DLD1 (cell line): ENCODE data around the gene ZCWPW1.
"Not testable (repeated sequence)": the region's sequence is repeated elsewhere in the genome, so short reads cannot be mapped to it uniquely, and the experiment has no call there.

Experiments used
- in situ Hi-C: cut with HindIII; loops from 2 replicates; pipeline ENCODE4 v1.10.0; 2017; ENCODE audit warnings: low sequenced_read_pairs

Gene ZCWPW1

DNA sequence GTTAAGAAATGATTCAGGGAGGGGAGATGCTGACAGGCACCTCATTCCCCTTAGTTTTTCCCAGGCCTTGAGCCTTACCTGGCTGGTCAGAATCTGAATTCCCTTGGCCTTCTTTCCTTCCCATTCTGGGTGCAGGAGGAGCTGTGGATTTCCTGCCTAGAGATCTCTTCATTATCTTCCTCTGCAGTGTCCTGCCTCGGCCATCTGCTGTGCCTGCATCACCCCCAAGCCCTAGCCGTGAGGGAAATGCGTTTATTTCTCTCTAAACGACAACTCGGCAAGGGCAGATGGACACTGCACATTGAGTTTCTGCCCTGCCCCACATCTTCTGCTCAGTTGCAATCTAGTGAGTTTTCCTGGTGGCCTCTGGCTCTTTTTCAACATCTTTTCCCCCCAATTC is 26.7 kb downstream of the ZCWPW1 start:
- in situ Hi-C loops, result no loop called here

DNA sequence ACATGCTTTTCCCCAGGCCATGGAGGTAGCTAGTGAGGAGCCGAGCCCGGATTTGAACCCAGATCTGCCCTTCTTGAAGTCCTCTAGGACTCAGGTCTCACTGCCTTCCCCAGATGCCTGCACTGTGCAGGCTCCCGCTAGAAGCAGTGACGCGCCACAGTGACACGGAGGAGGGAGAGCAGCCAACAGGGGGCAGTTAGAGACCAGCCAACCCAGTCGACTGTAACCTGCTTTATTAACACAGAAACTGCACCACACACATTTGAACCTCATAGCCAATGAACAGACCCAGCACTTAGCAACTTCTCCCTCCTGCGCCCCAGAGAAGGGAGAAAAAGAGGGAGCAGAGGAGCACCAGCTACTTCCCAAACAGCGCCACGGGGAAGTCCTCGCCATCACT is 27.8 kb downstream of the ZCWPW1 start:
- in situ Hi-C loops, result no loop called here

DNA sequence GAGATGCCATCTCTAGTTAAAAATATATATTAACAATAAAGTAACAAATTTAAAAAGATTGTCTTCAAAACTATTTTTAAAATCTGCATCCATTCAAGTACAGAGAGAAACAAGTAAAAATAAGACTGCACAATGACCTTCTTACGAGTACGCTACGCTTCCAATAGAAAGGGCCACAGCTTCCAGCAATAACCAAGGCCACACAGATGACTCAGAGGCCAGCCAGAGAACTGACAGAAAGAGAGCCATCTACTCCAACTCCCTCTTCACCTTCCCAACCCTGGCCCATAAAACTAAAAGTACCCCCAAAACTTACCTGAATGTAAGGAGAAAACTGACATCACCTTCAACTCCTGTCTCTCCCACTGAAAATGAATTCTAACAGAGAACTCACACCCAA is 28.5 kb downstream of the ZCWPW1 start:
- in situ Hi-C loops, result no loop called here

DNA sequence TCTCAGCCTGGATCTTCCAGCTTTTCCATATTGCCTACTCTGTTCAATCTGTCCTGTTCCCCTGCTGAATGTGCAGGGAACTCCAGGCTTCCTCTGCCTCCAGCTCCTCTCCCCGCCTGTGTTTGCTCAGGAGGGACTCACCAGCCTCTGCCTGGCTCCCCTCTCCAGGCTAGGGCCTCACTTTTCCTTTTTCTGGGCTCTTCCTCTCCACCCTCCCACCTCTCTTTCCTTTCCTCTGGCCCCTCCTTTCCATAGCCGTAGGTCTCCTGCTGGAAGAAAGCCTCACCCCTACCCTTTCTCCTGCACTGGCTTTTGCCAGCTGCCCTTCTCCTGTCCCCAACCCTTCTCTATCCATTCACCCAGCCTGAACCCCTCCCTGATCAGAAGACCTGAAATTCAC is 30.3 kb downstream of the ZCWPW1 start:
- in situ Hi-C loops, result no loop called here

DNA sequence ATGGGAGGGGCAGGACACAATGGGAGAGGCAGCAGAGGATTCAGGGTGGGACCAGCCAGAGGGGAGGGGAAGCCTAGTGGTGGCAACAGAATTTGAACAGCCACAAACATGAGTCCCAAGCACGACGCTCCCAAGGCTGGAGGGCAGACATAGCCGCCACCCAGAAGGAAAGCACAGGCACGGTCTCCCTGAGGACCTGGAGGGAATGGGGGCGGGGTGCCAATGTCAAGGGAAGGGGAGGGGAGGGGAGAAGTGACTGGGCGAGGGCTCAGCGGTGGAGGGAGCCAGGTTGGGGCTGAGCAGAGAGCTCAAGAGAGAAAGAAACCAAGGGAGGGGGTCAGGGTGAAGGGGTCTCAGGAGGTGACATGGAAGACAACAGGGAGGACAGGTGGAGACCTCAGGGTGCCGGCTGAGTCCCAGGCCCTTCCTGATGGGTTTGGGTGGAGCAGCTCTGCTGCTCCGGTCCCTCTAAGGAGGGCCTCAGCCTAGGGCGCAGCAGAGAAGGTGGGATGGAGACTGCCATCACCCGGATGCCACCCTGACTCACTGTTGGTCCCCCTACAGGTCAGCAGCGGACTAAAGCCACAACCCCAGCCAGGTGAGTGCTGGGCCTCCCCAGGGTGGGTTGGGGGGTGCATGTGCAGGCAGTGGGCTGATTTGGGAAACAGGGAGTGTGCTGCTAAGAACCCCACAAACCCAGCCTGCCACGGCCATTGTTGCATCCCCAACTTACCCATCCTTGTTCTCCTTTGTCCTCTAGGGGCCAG is 31.0 kb downstream of the ZCWPW1 start:
- in situ Hi-C loops, result no loop called here

DNA sequence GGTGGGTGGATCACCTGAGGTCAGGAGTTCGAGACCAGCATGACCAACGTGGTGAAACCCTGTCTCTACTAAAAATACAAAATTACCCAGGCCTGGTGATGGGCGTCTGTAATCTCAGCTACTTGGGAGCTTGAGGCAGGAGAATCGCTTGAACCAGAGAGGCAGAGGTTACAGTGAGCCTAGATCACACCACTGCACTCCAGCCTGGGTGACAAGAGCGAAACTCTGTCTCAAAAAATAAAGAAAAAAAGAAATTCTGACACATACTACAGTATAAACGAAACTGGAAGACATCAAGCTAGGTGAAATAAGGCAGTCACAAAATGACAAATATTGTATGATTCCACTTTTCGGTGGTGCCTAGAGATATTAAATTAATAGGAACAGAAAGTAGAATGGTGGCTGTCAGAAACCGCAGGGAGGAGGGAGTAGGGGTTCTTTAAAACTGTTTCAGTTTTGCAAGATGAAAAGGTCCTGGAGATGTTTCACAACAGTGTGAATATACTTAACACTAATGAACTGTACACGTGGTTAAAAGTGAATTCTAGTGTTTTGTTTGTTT is 32.0 kb downstream of the ZCWPW1 start:
- in situ Hi-C loops, result no loop called here

DNA sequence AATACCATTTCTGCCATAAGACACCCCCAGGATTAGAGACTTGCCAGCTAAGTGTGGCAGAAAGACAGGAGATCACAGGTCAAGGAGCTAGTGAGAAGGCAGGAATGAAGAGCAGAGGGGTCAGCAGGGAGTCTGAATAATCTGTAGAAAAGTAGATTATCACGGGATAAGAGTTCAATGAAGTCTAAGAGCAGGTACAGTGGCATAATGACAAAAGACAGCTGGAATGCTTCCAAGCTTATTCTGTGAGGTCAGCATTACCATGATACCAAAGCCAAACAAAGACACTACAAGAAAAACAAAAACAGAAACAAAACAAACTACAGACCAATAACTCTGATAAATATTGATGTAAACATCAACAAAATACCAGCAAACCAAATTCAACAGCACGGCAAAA is 34.4 kb downstream of the ZCWPW1 start:
- in situ Hi-C loops, result no loop called here

DNA sequence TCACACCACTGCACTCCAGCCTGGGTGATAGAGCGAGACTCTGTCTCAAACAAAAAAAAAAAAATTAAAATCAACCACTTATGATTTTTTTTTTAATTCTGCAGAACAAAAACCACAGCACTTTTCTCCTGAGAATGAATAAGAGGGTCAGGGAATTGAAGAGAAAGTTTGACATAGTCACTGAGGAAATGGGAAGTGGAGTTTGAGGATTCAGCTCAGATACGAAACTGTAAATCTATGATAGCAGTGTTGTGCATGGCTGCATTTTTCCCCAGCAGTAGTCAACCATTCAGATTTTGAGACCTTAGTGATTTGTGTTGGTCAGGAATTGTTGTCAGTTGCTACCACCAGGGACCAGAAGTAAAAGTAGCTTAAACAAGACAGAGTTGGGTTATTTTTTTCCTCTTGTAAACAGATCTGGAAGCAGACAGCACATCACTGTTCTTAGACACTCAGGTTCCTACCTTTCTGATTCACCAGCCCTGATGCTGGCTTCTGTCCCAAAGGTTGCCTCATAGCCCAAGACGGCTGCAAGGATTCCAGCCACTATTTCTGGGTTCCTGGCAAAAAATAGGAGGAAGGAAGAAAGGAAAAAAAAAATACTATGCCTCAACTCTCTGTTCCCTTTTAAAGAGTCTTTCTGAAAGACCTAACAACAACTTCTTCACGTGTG is 35.1 kb downstream of the ZCWPW1 start:
- in situ Hi-C loops, result no loop called here

DNA sequence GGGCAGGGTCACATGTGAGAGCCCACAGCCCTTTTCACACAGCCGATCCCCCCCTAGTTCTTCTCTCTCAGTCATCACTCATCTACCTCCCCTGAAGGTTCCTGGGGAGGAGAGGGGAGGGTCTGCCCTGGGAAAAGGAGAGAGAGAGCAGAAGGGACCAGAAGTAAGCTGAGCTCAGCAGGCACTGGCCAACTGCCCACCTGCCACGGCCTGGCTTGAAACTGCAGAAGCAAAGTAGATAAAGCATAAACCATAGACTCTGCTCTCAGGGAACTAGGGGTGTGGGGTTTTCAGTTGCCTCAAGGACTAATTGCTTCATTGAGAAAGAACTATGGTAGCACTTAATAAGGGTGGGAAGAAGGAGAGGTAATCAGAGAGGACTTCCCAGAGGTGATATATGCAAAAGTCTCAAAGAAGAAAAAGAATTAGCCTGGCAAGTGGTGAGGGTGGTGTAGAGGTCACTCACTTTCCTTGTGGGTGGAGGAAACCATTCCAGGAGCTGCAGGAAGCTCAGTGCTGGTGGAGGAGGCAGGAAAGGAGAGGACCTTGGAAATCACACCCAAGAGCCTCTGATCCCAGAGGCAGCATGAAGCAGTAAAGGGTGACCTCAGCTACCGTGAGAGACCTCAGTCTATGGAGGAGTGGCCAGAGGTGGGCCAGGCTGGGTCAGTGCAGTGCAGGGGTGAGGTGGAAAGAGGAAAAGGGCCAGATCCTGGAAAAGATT is 38.1 kb downstream of the ZCWPW1 start:
- in situ Hi-C loops, result no loop called here

DNA sequence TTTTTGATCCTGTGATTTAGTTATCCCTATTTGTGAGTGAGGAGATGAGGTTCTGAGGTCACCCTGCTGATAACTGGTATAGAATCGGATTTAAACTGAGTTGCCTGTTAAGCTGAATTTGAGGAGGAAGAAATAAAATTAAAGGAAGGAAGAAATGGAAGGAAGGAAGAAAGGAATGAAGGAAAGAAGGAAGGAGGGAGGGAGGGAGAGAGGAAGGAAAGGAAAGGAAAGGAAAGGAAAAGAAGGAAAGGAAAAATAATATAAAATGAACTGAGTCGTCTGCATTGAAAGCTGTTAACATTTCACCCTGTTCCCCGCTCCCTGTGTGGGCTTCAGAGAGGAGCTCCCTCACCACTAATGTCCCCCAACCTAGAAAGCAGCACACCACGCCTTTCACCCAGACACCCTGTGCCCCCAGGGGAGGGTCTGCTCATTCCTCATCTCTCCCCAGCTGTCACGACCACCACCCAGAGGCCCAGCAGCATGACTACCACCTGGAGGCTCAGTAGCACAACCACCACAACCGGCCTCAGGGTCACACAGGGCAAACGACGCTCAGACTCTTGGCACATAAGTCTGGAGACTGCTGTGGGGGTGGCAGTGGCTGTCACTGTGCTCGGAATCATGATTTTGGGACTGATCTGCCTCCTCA is 38.9 kb downstream of the ZCWPW1 start:
- in situ Hi-C loops, result no loop called here

DNA sequence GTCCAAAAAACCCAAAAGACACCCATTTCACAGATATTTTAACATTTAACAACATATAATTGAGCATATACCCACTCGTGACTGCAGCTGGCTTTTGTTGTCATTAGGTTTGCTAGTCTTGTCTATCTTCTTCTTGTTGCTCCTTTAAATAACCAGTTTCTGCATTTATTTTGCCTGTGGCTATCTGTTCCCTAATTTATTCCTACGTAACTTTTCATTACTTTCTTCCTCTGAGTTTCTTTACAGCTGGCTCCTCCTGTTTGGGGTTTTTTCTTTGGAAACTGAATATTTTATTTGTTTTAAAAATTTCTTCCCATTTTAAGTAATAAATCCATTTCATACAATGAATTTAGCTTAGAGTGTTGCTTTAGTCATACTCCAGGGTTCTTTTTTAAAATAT is 40.8 kb downstream of the ZCWPW1 start:
- in situ Hi-C loops, result no loop called here

DNA sequence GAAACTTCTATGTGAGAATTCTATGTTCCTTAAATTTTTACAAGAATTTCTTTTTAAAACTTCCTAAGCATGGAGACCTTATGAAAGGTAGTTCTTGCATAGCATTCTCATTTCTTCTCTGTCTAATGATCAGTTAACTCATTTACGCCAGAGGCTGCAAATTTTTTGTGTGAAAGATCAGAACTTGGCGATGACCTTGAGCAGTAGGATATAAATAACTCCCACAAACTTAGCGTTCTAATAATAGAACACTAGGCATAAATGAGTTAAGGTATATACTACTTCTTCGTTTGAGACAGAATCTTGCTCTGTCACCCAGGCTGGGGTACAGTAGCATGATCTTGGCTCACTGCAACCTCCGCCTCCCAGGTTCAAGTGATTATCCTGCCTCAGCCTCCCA is 41.6 kb downstream of the ZCWPW1 start:
- in situ Hi-C loops, result no loop called here

DNA sequence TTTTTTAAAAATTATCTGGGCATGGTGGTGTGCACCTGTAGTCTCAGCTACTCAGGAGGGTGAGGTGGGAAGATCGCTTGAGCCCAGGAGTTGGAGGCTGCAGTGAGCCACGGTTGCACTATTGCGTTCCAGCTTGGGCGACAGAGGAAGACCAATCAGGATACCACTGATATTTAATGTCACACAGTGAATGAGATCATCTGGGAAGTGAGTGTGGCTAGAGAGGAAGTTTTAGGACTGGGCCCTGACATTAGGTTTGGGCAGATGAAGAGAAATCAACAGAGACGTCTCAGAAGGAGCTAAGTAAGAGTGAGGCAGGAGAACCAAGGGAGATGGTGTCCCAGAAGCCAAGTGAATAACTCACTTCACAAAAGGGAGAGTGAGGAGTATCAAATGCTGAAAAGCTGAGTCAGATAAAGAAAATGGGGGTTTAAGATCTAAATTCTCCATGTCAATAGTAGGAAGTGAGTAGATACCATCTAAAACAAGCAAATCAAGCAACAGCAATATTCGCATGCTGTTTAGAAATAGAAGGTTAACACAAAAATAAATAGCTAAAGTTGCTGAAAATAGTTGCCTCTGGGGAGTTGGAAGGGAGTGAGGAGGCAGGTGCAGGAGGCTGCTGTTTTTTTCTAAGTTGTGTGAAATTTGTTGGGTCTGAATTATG is 43.7 kb downstream of the ZCWPW1 start:
- in situ Hi-C loops, result no loop called here

DNA sequence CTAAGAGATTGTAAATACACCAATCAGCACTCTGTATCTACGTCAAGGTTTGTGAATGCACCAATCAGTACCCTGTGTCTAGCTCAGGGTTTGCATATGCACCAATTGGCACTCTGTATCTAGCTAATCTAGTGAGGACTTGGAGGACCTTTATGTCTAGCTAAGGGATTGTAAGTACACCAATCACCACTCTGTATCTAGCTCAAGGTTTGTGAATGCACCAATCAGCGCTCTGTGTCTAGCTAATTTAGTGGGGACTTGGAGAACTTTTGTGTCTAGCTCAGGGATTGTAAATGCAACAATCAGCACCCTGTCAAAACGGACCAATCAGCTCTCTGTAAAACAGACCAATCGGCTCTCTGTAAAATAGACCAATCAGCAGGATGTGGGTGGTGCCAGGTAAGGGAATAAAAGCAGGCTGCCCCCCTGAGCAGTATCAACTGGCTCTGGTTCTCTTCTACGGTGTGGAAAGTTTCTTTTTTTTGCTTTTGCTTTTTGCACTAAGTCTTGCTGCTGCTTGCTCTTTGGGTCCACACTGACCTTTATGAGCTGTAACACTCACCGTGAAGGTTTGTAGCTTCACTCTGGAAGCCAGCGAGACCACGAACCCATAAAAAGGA is 46.2 kb downstream of the ZCWPW1 start:
- in situ Hi-C loops, result not testable (repeated sequence)

DNA sequence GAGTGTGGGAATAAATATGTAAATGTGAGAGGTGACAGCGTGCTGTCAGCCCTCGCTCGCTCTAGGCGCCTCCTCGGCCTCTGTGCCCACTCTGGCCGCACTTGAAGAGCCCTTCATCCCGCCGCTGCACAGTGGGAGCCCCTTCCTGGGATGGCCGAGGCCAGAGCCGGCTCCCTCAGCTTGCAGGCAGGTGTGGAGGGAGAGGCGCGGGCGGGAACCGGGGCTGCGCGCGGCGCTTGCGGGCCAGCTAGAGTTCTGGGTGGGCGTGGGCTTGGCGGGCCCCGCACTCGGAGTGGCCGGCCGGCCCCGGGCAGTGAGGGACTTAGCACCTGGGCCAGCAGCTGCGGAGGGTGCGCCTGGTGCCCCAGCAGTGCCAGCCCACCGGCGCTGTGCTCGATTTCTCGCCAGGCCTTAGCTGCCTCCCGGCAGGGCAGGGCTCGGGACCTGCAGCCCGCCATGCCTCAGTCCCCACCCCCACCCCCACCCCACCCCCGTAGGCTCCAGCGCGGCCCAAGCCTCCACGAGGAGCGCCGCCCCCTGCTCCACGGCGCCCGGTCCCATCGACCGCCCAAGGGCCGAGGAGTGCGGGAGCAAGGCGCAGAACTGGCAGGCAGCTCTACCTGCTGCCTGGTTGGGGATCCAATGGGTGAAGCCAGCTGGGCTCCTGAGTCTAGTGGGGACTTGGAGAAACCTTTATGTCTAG is 46.8 kb downstream of the ZCWPW1 start:
- in situ Hi-C loops, result not testable (repeated sequence)

DNA sequence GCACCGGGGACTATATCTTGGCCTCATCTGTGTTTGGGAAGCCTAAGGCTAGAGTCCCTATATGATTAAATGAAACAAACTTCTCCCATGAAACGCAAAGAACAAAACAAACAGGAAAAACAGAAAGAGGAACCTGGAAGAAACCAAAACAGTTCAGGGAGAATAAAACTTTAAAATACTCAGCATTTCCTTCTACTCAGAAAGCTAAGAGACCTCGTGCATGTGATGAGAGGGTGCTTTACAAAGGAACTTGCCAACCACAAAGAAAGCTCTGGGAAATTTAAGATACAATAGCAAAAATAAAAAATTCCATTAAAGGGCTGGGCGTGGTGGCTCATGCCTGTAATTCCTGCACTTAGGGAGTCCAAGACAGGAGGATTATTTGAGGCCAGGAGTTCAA is 48.3 kb downstream of the ZCWPW1 start:
- in situ Hi-C loops, result no loop called here

DNA sequence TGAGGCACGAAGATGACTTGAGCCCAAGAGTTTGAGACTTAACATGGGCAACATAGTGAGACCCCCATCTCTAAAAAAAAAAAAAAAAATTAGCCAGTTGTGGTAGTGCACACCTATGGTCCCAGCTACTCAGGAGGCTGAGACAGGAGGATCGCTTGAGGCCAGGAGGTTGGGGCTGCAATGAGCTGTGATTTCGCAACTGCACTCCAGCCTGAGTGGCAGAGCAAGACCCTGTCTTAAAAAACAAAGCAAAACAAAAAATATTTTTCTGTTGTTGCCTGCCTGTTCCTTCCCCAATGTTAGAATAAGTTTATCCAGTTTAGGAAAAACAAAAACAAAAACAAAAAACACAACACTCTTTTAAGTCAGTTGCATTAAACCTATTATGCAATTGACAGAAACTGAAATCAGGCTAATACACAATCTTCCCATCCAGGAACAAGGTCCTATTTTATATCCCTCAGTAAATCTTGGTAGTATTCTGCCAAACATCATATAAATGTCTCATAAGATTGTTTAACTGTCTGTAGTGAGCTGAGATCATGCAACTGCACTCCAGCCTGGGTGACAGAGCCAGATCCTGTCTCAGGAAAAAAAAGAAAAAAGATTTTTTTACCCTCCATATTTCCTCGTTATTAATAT is 50.3 kb downstream of the ZCWPW1 start:
- in situ Hi-C loops, result no loop called here

DNA sequence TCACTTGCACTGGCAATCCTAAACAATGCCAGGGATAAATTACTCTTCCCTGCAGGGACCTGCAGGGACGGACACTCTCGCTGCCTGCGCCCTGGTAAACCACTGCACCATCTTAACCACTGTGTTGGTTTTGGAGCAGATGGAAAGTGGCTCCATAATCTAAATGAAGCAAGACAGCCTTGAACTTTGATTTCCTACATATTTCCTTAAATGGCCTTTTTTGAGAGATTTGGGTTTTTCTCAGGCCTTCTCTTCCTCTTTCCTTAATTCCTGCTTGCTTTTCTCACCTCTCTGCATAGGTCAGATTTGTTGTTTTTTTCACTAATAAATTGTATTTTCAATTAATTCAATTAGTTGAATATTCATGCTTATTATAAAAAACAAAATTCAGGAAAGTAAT is 52.4 kb downstream of the ZCWPW1 start:
- in situ Hi-C loops, result no loop called here

DNA sequence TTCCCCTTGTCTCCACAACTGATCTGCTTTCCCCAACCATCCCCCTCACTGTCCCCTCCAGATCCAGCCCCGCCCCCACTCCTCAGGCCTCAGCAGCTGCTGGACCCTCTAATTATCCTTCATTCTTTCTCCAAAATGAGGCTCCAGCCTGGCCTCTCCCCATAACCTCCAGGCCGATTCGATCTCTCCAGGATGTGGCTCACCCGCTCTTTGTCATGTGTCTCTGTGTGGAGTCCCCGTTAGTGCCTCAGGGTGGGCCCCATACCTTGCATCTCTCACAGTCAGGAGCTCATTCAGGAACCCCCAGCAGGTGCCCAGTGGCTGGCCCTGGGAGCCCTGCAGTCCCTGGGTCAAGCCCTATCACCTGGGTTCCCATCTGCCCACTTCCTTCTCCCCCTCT is 53.9 kb downstream of the ZCWPW1 start:
- in situ Hi-C loops, result no loop called here
